Heart right ventricle (tissue), 16 donors: ENCODE data around the gene SGCD. TPM values are rescaled to one million over a fixed set of nuclear protein-coding genes. Genes with fewer than 3 reads are reported as not detected.

Experiments
- ATAC-seq, 8 donors: fragments of 200-7000 bp; cut with Tn5 transposase; one replicate each; pipeline ENCODE4 v1.9.1; 2020; ENCODE audit warnings: mild to moderate bottlenecking in 8 of 8, moderate library complexity in 8 of 8, moderate number of reproducible peaks in 1 of 8
- DNase-seq, 2 donors: peaks; one replicate each; pipeline ENCODE4 v3.0.0-alpha.2; 2020
- H3K27ac ChIP-seq, 10 donors: fragments of 200-600 bp; sonication (generic) in 2 of 10; one replicate each; pipeline versions ENCODE4 v1.5.0 to v1.8.0; 2020 to 2022; ENCODE audit warnings: mild to moderate bottlenecking in 3 of 10
- H3K27me3 ChIP-seq, 7 donors: fragments of 200-600 bp; one replicate each; pipeline ENCODE4 v1.8.0; 2021 to 2022; ENCODE audit warnings: mild to moderate bottlenecking in 2 of 7
- H3K36me3 ChIP-seq, 9 donors: fragments of 200-600 bp; sonication (generic) in 1 of 9; one replicate each; pipeline versions ENCODE4 v1.5.0 to v1.8.0; 2020 to 2022; ENCODE audit warnings: mild to moderate bottlenecking in 2 of 9
- H3K4me1 ChIP-seq, 9 donors: fragments of 200-600 bp; sonication (generic) in 1 of 9; one replicate each; pipeline versions ENCODE4 v1.5.0 to v1.8.0; 2020 to 2022; ENCODE audit warnings: mild to moderate bottlenecking in 4 of 9
- H3K4me3 ChIP-seq, 10 donors: fragments of 200-600 bp; sonication (generic) in 2 of 10; one replicate each; pipeline versions ENCODE4 v1.5.0 to v1.8.0; 2020 to 2022; ENCODE audit warnings: mild to moderate bottlenecking in 7 of 10, moderate library complexity in 2 of 10
- H3K9me3 ChIP-seq, 11 donors: fragments of 200-600 bp in 10 of 11; sonication (generic) in 2 of 11; one replicate each; pipeline versions ENCODE4 v1.5.0 to v1.8.0; 2013 to 2022; ENCODE audit warnings: mild to moderate bottlenecking in 2 of 11, control low read depth in 1 of 11, moderate library complexity in 1 of 11
- CTCF ChIP-seq, 9 donors: fragments of 200-600 bp; sonication (generic) in 2 of 9; IDR thresholded peaks; one replicate each; pipeline versions ENCODE4 v1.5.0 to v1.8.0; 2021 to 2022; ENCODE audit warnings: antibody characterized with exemption in 9 of 9, mild to moderate bottlenecking in 5 of 9, moderate library complexity in 1 of 9
- WGBS, 2 donors: extraction: QIAGEN DNeasy Blood & Tissue Kit; methylation state at CpG; one replicate each; pipeline ENCODE4 v1.1.7; 2013; ENCODE audit warnings: inconsistent platforms in 1 of 2; 5-methylcytosine and 5-hydroxymethylcytosine counted together
- intact Hi-C, 10 donors: fragments of 100-400 bp; cut with DNase I; formaldehyde crosslinking; loops; one replicate each; pipeline versions ENCODE4 v1.11.1 to v1.14.2; 2022
- polyA plus RNA-seq, 2 donors: library from polyadenylated mRNA; stranded (reverse); fragments of 200-250 nt; gene quantifications; one replicate each; pipeline ENCODE4 v1.2.3, GENCODE V29; 2013
- total RNA-seq, 10 donors: library from RNA; stranded (reverse); fragmentation: NEBNext Ultra II Directional in 3 of 10; extraction: Animal tissue kit (Norgen Biotek cat#: 25700) in 3 of 10; gene quantifications; one replicate each; pipeline versions ENCODE4 v1.2.1 to v1.2.4, GENCODE V29; 2021 to 2023
- donor health status: Arrhythmogenic right ventricular cardiomyopathy.
- donor health status: ischemic (EF 13 %, LVEDD 7.1; RV severe dilation, severe dysfunction).
- donor health status: healthy with polysubstance abuse.
- donor health status: DM: no; HTN: yes; CAD: no.
- donor health status: DM: no; HTN: no; CAD: no.
- donor health status: ischemic (EF 25% LVEDD 6.9; RV normal size, moderate dysfunction).
- donor health status: ischemic (EF 25% LVEDD 5.7; RV mildly dilated, moderate dysfunction).
- donor health status: healthy.
- donor health status: DM: yes; HTN: yes; CAD: no.
- donor health status: Ischemic cardiomyopathy.
- donor health status: ischemic (EF 35%, LVEDD 5.7; RV mildly dilated, moderate dysfunction).
- donor health status: nonischemic (EF 11% LVEDD 7.7; RV severe dilation, severe dysfunction).
- donor health status: DM: yes; HTN: yes; CAD: no.
- donor health status: PGD.
- donor health status: ischemic (EF 29% LVEDD 5.4; RV normal size, mild dysfunction).
- donor health status: nonischemic (EF 23%, LVEDD 6.1; RV moderate dilation, normal function).

The SGCD gene
- total and polyA plus RNA-seq, 12 donors = 12.0 to 153 (median 99.6) TPM

DNA sequence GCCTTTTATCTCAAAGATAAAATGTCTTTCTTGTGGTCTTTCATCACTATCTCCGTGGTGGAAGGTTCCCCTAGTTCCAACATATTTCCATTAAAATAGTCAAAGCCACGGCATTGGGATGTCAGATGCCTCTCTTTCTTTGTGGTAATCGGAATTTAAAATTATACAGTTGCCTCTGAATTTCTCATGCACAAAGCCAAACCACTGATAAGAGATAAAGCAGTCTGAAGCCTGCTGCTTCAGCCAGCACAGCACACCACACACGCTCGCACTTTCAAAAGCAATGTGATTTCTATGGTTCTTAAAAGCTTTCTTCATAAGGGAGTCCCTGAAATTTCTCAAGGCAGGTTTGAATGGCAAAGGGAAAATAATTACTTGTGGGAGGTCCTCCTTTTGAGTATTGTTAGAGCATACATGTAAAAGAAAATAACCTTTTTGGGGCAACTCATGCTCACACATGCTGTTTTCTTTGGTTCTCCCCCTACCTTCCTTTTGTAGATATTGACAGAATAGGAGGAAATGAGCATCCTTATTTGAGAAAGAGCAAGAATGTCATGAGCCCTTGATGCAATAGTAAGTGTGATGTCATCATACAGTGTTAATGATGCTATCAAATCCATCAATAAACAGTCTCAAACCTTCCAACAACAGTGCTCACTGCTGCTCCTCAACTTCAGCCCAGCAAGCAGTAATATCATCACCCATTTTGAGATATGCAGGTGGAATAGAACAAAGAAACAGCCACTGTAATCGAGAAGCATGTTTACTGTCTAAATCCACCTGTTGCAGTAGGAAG is 437.4 kb downstream of the SGCD start:
- TF ChIP-seq CTCF (IDR thresholded peaks at IDR 0.05) = no peak
- Histone ChIP-seq H3K27me3 (no peaks in the 10 kb centered on the region), H3K36me3 (peaks cover 0 to 2% (median 0%) of the 10 kb centered on the region in 9 donors), H3K4me1 (peaks cover 0 to 16% (median 8%) of the 10 kb centered on the region in 9 donors), H3K9me3 (no peaks in the 10 kb centered on the region), H3K4me3 (no peak overlapping the region), H3K27ac (no peak overlapping the region)
- WGBS, 2 donors = 35 to 42% methylated on average over 6 of the region's 6 CpGs
- ATAC-seq = no peak
- intact Hi-C loops = no loop called here
- no peak for DNase-seq

- ATAC-seq (no peak), DNase-seq (no peak)
- H3K27me3 ChIP-seq = no peaks in the 10 kb centered on the region
- intact Hi-C loops = no loop called here
- no peaks in the 10 kb centered on the region for H3K9me3 ChIP-seq
- WGBS, 2 donors = 69 to 73% methylated on average over 2 of the region's 2 CpGs
- no peak for TF ChIP-seq CTCF (IDR thresholded peaks at IDR 0.05)
- peaks cover 0 to 20% (median 0%) of the 10 kb centered on the region in 9 donors for H3K4me1 ChIP-seq
- H3K36me3 ChIP-seq = no peaks in the 10 kb centered on the region
- H3K4me3 ChIP-seq = no peak overlapping the region
- no peak overlapping the region for H3K27ac ChIP-seq
Observed at GRCh38 chr5:156774273-156774672, 447.3 kb downstream of the SGCD start.

GRCh38 chr5:156778139-156778706 is 451.3 kb downstream of the SGCD start:
- no peak overlapping the region for H3K27ac ChIP-seq
- no peak for TF ChIP-seq CTCF (IDR thresholded peaks at IDR 0.05)
- intact Hi-C loops = no loop called here
- peaks cover 0 to 5% (median 0%) of the 10 kb centered on the region in 11 donors for H3K9me3 ChIP-seq
- WGBS, 2 donors = 48 to 55% methylated on average over 1 of the region's 1 CpG
- DNase-seq (no peak), ATAC-seq (no peak)
- H3K4me1 ChIP-seq = peaks cover 0 to 15% (median 0%) of the 10 kb centered on the region in 9 donors
- no peaks in the 10 kb centered on the region for H3K36me3 ChIP-seq
- no peaks in the 10 kb centered on the region for H3K27me3 ChIP-seq
- no peak overlapping the region for H3K4me3 ChIP-seq

- H3K27me3 ChIP-seq = no peaks in the 10 kb centered on the region
- H3K9me3 ChIP-seq = peaks cover 0 to 10% (median 0%) of the 10 kb centered on the region in 11 donors
- 58 to 82% methylated on average over 2 of the region's 2 CpGs for WGBS, 2 donors
- DNase-seq = no peak
- ATAC-seq = no peak
- H3K4me1 ChIP-seq = peaks cover 0 to 15% (median 0%) of the 10 kb centered on the region in 9 donors
- intact Hi-C loops = no loop called here
- H3K27ac ChIP-seq = no peak overlapping the region
- H3K4me3 ChIP-seq = no peak overlapping the region
- no peak for TF ChIP-seq CTCF (IDR thresholded peaks at IDR 0.05)
- H3K36me3 ChIP-seq = no peaks in the 10 kb centered on the region
Observed at GRCh38 chr5:156778752-156779151, 451.8 kb downstream of the SGCD start.
